NCI-H128 (cell line): ENCODE data around the gene ADGRB3.
"Not testable (repeated sequence)": the region's sequence is repeated elsewhere in the genome, so short reads cannot be mapped to it uniquely, and the experiment has no call there.

Source experiments
- DNase-seq: peaks from one replicate; lab custom pipeline; 2025; ENCODE audit not compliant: unreplicated experiment; lab: John Stamatoyannopoulos, UW

The ADGRB3 gene

DNA sequence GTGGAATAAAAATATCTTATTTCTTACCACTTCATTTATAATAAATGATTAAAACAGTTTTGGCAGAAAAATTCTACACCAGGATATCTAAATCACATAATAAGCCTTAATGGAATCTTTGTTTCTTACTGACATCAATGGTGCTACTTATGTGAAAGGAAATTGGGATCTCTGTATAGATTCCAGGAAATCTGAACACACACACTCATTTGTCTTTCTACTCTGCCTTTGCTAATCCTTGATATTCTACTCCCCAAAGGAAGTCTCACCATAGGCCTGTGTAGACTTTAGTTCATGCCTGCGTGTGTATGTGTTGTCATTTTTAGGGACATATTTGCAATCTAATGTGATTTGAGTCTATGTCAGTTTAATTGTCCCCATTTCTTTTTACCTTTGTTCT lies 7.9 kb downstream of the ADGRB3 start:
- no peak for DNase-seq

DNA sequence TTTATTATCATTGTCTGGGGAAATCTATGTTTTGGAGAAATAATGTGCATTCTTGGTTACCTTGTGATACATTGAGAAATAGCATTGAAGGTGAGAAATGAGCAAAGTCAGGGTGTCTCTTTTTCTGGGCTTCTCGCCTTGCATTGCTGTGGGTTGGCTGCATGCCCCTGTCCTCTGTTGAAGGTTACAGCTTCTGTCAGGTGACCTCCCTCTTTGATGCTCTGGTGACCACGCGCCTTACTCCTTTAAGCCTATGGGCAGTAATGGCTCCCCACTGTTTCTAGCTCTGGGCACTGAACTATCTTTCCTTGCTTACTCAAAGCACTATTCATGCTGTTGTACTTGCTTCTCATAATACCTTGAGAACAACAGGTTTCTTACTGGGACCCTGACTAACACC lies 14.6 kb downstream of the ADGRB3 start:
- DNase-seq = no peak

DNA sequence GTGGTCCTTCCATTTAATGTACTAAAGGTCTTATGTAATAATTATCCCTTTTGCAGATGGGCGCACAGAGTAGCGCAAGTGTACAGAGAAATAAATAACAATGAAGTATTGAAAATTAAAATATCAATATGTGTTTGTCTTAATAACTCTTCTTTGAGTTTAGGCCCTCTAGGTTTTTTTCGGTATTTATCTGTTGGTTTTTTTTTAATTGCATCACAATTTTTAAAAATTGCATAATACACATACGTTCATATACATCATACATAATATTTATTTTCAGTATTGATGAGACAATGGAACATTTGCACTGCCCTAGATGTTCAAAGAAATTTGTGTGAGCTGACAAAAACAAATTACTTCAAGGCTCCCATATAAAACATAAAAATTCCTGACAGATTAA lies 15.1 kb downstream of the ADGRB3 start:
- DNase-seq = no peak

DNA sequence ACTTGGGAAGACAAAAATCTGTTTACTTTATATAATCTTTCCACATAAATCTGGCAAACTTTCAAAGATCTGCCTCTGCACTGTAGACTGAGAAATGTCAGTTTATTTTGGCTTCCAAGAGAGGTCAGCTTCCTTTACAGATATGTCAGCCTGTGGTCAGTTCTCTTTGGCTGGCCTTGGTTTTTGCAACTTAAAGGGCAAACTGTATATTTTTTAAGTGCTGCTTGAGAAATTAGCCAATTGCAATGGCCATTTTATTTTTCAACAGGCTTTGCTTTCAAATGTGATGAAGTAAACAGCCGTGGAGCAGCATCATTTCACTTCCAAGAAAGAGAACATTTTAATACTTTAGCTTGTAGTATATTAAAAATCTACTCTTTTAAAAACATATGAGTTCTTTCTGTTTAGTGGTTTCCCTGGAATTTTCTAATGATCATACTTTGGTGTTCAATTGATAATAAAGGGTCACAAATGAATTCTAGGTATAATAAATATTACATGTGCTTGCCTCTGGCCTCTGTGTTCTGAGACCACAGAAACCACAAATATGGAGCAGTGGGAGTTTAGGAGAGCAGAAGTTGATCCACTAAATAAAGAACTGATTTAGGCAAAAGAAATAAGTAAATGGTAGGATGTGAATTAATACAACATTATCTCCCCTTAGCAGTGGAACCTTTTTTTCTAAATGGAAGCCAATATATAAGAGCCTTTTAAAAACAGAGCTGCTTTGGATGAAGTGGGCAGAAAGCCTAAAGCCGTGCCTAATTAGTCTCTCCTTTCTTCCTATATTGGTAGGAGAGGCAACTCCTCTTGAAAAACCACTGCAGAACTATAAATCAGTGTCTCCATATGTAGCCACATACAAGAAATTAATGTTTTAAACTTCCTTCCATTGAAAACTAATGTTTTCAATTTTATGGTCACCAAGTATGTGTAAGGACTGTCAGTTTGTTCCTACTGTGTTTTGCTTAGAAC lies 16.2 kb downstream of the ADGRB3 start:
- peak; percentile 43 for DNase-seq

DNA sequence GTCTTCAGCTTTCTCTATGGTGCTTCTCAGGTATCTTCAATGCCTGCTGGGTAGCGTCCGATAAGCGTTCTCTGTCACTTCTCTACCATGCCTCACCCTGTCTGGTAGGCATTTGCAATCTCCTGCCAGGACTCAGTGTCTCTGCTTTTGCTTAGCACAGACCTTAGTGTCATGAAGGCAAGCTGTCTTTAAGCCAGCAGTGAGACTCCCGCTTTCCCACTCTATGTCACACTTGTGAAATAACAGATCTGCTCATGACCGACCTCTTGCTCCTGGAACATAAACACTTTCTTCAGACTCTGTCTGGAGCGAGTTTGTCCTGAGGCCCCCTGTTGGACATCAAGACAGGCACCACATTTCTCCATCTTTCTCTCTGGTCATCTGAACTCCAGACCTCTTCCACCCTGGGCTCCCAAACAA lies 17.0 kb downstream of the ADGRB3 start:
- no peak for DNase-seq

DNA sequence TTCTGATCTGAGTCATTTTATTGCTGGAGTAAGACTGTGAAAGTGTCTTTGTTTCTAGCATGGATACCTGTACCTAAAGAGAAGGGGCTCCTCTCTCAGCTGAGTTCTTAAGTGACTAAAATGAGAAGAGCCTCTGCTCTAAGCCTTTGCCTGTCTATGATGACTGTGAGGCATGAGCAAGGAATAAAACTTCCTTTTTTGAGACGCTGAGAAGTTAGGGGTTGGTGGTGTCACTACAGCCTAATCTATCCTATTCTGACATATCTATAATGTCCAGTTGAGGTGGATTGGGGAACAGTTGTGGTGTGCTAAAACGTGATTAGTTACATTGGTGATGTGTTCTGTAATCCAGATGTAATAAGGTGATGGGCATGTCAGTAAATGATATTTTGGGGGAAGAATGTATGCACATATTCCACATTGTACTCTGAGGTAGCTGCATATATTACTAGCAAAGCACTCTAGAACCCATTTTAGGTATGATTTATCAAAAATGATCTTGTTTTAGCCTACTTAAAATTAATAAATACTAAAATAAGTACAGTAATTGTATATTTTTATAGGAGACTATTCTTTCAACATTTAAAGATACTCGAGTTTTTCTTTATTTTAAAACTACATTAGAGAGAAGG lies 18.1 kb downstream of the ADGRB3 start:
- no peak for DNase-seq

DNA sequence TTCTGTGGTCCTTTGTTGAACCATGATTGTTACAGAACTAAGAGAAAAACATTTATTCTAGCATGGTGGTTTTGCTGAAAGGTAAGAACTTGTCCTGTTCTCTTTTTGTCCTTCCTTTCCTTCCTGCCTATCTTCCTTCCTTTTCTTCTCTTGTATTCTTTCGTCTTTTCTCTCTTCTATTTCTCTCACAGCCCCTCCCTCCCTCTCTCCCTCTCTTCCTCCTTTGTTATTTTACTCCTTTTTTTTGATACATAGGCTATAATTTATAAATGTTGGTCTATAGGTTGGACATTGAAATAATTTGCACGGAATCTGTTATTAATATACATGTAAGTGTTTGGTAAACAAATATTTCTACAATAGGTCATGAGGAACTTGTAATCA lies 18.6 kb downstream of the ADGRB3 start:
- no peak for DNase-seq

DNA sequence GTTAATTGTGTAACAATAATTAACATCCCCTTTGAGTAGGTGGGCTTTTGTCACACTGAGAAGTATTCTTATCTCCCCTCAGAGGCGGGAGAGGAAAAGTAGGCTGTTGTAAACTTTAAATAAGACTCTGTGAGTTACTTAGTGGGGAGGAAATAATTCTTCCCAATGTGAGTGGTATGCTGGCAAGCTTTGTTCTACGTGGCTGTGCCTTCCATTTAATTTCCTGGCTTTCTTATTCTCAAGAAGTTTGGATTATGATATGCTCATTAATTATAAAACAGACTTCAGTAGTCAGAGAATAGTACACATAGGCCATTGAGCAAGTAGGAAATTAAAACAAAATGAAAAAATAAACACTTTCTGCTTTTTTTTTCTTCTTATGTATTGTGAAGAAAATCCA lies 19.1 kb downstream of the ADGRB3 start:
- DNase-seq = no peak

DNA sequence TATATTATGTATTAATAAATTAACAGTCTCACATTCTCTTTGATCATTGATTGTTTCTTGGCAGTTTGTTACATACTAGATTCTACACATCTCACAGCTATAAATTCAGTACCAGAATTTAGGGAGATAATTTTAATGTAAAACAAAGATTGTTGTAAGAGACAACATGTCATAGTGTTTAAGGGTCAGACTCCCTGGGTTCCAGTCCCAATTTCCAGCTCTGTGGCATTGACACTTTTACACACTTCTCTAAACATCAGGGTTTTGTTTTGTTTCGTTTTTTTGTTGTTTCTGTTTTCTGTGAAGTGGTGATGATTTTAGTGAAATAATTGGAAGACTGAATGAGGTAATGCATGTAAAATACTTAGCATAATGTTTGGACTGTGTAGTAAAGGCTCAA lies 19.9 kb downstream of the ADGRB3 start:
- no peak for DNase-seq

DNA sequence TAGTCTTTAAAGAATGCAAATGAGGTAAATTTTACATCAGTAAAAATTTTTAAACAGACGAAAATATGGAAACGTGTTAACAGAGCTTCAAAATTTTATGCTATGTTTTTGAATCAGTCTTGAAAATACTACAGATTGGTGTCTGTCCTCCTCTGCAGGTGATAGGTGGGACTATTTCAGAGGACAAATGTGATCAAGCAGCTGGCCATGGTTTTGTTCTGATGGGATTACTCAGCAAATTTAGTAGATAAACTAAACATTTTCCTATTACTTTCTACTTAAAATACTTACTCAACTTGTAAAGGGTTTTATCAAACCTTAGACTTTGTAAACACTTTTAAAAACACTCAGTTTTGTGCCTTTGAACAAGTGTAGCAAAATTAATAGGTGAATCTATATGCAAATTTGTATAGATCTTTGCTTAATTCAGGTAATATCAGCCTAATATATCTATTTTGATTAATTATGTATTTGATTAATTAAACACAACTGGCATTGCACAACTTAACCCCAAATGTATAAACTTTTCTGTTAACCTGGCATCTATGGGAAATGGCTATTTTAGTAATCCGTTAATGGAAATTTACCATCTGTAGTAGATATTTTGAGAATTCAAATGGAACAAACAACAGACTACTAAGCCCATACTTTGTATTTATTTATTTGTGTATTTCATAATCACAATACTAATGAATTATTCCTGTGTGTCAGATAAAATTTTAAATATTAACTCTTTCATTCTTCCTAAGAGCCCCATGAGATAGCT lies 22.5 kb downstream of the ADGRB3 start:
- DNase-seq = no peak

DNA sequence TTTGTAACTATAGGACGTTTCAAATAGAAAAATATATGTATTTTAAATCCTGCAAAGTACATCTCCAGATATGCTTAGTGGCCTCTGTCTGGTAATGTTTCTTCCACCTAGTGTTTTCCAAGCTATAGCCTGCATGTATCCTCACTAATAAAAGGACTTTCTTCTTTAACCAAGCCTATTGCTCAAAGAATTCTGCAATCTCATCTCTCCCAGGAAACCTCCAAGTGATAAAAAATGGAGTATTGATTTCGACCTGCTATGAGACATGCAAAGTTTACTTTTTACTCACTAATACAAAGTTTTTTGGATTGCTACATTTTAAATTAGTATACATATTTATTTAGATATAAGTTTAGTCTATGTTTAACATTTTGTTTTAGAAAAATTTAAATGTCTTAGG lies 23.3 kb downstream of the ADGRB3 start:
- DNase-seq = no peak

DNA sequence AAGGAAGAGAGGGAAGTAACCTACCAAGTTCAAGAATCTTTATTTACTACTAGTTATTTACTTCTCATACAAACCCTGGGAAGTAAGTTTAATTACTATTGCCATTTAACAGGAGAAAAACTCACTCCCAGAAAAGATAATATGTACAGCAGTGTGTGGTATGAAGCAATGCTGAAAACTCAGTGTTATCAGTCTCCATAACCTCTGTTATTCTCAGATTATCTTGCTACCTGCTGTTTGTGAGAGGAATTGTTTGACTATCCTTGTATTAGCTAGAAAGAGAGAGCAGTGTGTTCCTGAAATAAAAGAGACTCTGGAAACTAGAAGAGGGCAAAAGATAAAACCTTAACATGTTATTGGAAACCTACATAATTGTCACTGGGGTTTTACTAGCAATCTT lies 38.2 kb downstream of the ADGRB3 start:
- no peak for DNase-seq

DNA sequence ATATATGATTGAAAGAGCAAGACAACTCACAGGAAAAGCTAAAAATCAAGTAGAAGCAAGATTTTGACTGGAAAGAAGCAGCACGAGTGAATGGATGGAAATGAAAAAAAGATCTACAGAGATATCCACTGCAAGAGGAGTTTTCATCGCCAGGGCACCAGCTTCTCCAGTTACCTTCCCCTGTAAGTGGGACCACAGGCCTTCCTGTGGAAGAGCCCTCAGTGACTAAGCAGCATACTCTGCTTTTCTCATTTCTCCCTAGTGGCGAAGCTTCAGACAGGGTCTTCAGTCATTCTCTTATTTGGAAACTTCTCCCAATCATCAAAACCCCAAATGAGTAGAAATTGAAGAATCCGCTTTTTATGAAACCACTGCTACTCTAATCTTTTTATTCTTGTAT lies 40.5 kb downstream of the ADGRB3 start:
- no peak for DNase-seq

DNA sequence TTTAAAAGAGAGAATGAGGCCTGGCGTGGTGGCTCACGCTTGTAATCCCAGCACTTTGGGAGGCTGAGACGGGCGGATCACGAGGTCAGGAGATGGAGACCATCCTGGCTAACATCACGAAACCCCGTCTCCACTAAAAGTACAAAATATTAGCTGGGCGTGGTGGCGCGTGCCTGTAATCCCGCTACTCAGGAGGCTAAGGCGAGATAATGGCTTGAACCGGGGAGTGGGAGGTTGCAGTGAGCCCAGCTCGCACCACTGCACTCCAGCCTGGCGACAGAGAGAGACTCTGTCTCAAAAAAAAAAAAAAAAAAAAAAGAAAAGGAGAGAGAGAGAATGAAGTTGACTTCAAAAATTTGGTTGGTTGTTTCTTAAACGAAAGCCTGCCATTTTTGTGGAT lies 41.0 kb downstream of the ADGRB3 start:
- DNase-seq = not testable (repeated sequence)

DNA sequence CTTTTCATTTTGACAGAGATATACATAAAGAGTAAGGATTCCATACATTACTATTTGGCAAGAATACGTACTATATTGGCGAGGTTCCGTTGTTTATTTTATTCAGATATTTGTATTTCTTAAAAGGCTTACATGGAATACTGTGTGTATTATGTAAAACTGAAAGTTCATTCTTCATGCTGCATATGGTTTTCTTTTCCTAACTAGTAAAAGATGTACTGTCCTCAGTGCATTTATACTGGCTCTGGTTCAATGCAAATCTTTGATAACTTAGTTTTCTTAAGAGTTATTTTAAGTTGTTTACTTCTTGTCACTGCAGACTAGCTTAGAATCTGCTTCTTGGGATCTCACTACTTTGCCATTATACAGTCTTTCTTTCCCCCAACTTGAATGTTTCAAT lies 42.0 kb downstream of the ADGRB3 start:
- DNase-seq = no peak

DNA sequence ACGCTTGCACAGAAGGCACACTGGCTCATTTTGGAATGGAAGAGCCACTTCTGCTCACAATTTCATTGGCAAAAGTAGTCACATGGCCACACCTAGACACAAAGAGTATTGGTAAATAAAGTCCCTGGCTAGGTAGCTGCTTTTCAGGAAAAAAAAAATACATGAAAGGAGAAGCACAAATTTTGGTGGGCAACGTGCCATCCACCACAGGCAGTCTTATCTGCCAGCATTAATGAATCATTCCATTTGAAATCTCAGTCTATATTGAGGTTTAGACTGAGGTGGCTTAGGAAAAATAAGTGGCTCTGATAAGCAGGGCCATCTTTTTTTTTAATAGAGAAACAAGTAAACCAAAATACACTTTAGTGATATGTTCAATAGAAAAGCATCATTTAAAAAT lies 44.3 kb downstream of the ADGRB3 start:
- DNase-seq = no peak

DNA sequence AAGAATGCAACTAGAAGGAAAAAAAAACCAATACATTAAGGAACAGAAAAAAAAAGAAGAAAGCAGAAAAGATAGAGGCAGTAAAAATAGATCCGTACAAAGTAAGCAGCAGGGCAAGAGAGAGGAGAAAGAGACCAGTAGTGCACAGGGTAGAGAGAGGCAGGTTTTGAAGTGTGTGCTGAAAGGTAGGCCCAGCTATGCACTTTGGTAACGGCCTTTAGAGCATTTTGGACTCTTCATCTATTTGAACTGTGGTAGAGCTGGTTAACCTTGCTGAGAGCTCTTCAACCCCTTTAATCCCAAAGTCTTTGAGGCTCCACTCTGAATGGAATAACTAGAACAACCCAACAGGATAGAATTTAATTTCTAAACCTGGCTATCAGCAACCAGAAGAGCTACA lies 45.2 kb downstream of the ADGRB3 start:
- DNase-seq = no peak

DNA sequence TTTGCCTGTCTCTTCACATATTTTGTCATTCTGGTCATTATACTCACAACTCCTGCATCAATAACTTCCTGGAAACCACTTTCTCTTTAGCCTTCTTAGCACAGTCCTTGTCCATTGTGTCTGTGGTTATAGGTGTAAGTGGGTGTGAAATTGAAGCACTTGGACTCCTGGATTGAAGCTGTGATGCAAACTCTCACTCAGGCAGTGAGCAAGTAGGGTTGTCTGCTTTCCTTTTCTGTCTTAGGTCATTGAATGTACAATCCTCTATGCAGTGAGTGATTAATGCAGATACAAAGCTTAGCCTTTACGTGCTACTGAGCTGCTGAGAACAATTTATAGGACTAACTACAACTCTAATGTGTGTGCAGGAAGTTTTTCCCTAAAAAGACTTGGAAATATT lies 54.8 kb downstream of the ADGRB3 start:
- DNase-seq = no peak

DNA sequence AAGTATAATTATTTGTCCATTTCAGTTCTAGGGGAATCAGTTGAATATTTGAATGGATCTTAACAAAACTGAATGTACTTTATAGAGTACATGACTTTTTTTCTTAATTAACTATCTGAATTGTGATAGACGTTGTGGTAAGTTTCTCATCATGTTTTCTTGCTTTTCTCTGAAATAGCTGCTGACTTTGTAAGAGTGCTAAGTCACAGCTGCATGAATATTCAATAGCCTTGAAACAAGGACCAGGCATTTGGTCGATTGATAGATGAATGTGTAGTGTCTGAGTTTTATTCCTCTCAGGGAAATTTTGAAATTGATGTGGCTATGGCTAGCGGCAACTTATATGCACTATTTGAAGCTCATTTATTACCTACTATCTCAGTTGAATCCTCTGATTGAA lies 56.0 kb downstream of the ADGRB3 start:
- no peak for DNase-seq

DNA sequence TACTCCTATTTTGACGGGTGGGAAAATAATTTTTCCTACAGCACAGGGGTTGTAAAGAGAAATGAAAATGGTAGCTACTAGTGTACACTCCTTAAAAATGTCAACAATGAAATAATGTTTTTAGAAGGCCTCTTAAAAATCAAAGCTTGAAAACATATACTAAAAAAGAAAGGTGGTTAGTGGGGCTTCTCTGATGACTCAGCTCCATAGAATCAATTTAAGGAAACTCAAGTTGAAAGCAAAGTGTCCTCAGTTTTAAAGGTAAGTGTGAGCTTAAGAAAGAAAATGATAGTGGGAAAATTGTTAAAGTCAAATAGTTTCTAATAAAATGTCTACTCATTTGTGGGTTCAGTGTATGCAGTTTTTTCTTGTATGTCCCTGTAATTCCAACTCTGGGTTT lies 58.2 kb downstream of the ADGRB3 start:
- DNase-seq = no peak

DNA sequence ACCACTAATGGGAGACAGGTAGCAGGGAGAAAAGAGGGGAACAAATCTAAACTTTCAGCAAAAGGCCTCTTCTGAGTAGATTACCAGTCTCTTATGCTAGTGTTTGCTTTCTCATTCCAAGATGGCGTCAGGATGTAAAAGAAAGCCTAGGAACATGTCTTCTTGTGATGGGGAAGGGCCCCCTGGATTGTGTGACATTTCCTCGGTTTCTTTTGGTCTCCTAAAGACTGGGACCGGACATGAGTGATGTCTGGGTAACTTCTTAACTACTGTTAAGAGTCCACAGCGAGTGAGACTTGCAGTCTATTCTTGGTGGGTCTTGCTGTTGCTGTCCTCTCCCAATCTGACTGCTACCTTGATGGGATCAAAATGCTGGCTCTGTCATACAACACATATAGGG lies 60.3 kb downstream of the ADGRB3 start:
- DNase-seq = no peak

DNA sequence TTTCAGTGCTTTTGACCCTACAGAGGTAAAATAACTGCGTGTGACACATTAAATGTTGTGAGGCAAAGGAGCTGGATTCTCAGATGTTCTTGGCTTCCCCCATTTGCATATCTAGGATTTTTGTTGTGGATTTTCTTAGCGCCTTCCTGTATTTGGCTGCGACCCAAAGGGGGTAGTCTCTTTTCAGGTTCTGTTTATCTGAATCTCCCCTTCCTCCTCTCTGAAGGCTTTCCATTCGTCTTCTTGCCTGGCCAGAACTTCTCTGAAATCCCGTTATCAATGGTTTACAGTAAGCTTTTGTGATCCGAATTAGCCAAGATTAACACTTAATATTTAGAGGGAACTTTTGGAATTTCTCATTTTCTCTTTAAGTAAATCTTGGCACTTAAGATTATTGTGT lies 60.8 kb downstream of the ADGRB3 start:
- DNase-seq = no peak
